Retinal pigment epithelial cell (primary cell): ENCODE data around the gene NFKBIZ.
"Not testable (repeated sequence)": the region's sequence is repeated elsewhere in the genome, so short reads cannot be mapped to it uniquely, and the experiment has no call there.

Source experiments
- DNase-seq: peaks from one replicate; pipeline ENCODE4 v3.0.0-alpha.2; 2010; ENCODE audit warnings: low read depth
- H3K4me3 ChIP-seq: 2 replicates; pipeline ENCODE4 v1.5.1; 2011; ENCODE audit warnings: mild to moderate bottlenecking, low read length, control low read depth, moderate library complexity
- TF ChIP-seq, protein P1 (sequence below): conservative IDR thresholded peaks from 2 replicates; pipeline ENCODE4 v1.5.1; 2011; ENCODE audit warnings: low read depth, low read length, control low read depth, inconsistent platforms

The NFKBIZ gene

DNA sequence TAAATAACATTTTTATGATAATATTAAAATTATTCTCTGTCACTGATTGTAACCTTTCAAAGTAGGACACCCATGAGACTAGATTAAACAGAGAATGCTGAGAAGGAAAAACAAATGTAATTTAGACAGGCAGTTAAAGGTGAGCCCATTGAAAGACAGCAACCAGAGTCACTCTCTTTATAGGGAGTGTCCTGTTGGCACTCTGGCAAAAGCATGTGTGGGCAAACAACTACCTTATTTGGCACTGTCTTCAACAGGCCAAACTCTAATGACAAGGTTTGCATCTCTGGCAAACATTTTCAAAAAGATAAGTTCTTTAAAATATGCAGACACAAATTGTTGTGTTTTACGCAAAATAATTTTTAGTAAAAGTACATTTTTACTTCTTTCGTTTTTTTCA, 29.8 kb downstream of the NFKBIZ start:
- TF ChIP-seq, protein P1, sequence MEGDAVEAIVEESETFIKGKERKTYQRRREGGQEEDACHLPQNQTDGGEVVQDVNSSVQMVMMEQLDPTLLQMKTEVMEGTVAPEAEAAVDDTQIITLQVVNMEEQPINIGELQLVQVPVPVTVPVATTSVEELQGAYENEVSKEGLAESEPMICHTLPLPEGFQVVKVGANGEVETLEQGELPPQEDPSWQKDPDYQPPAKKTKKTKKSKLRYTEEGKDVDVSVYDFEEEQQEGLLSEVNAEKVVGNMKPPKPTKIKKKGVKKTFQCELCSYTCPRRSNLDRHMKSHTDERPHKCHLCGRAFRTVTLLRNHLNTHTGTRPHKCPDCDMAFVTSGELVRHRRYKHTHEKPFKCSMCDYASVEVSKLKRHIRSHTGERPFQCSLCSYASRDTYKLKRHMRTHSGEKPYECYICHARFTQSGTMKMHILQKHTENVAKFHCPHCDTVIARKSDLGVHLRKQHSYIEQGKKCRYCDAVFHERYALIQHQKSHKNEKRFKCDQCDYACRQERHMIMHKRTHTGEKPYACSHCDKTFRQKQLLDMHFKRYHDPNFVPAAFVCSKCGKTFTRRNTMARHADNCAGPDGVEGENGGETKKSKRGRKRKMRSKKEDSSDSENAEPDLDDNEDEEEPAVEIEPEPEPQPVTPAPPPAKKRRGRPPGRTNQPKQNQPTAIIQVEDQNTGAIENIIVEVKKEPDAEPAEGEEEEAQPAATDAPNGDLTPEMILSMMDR: no peak
- no peak overlapping the region for H3K4me3 ChIP-seq
- no peak for DNase-seq

DNA sequence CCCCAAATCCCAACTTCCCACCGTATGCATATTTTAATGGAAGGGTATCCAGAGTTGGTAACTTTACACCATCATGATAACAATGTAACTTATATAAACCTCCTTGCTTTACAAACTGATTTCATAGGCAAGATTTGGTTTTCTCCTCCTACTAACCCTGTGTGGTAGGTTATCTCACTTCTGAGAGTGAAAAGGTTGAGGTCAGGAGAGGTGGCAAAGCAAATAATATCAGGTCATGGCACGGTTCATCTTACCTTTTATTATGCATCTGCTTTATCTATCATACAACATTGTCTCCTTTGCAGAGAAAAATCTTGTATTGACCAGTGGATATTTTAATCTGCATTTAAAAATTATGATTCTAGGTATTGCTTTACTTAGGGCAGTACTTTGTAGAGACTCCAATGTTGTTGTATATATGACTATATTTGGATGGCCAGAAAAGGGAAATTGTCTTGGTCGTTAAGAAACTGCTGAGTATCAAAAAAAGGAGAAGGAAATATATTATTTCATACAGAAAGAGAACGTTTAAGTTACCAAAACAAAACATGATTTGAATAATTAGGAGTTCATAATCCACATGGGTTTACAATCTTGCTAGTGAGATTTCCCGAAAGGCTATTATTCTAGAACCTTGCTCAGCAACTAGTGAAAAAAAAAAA, 30.4 kb downstream of the NFKBIZ start:
- DNase-seq: no peak
- TF ChIP-seq, protein P1: no peak
- H3K4me3 ChIP-seq: no peak overlapping the region

DNA sequence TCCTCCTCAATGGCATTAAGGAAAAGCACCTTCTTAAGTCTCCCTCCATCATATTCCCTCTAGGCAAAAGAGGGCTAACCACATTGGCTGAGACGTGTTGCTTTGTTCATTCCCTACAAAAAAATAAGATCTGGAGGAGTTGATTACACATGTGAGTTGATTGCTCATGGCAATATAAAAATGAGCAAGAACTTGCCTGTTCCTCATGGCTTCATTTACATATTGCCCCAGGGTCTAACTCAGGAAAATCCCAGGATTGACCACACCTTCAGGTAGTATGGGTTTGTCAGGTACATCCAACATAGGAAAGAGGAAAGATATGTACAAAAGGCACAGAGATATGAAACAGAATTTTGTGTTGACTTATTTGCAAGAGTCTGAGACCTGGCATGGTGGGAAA, 35.5 kb downstream of the NFKBIZ start:
- no peak overlapping the region for H3K4me3 ChIP-seq
- TF ChIP-seq, protein P1: no peak
- DNase-seq: no peak

DNA sequence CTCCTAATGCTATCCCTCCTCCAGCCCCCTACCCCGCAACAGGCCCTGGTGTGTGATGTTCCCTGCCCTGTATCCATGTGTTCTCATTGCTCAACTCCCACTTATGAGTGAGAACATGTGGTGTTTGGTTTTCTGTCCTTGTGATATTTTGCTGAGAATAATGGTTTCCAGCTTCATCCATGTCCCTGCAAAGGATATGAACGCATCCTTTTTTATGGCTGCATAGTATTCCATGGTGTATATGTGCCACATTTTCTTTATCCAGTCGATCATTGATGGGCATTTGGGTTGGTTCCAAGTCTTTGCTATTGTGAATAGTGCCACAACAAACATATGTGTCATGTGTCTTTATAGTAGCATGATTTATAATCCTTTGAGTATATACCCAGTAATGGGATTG, 36.3 kb downstream of the NFKBIZ start:
- DNase-seq, H3K4me3 ChIP-seq: not testable (repeated sequence)

DNA sequence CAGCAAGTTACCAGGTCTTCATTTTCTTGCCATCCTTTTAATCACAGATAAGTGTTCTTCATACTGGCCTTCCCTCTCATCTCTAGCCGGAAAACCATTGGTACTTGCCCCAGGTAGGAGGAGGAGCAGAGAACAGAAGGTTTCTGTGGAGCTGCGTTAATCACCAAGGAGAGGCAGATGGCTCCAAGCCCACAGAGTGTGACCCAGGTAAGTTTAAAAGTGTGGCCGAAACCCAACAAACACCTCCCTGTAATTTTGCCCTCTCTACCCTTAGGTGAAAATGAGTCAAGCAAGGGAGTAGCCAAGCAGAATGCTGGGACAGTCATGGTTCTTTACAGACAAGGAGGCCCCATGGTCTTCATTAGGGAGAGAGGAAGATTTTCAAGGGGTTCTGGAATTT, 37.3 kb downstream of the NFKBIZ start:
- TF ChIP-seq, protein P1: no peak
- H3K4me3 ChIP-seq: no peak overlapping the region
- no peak for DNase-seq

DNA sequence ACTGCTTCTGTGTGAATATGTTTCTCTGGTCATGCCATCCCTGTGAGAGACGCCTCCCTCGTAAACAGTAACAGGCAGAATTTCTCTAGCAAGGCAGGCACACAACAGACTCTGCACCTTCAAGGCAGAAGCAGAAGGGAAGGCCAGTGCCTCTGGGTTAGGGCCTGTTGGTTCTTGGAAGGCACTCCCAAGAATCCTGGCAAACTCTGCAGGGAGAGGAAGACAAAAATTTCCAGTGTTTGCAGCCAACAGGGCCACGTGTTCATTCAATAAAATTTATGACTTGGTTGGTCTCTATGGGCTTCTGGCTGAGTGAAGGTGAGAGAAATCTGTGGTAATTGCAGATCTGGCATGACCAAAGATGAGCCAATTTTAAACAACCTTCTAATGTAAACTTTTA, 39.3 kb downstream of the NFKBIZ start:
- TF ChIP-seq, protein P1: no peak
- H3K4me3 ChIP-seq: no peak overlapping the region
- DNase-seq: no peak

DNA sequence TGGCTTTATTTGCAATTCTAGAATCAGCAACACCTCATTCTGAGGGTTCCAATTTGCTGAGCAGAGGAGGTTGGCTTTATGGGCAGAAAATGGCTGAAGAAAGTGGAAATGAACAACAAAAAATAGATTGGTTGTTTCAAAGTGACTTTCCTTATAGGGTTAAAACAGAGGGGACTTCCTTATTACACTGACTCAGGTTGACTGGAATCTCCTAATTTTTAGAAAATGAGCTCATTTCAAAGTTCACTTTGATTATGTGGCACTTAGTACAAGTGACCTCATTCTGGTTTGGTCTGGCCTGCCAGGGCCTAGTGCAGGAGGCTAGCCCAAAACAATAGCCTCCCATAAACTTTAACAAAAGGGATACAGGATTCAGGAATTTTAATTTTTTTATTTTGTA, 41.4 kb downstream of the NFKBIZ start:
- H3K4me3 ChIP-seq: no peak overlapping the region
- TF ChIP-seq, protein P1: no peak
- DNase-seq: no peak
